GM19099 (cell line): ENCODE results near the gene SFRP5.

ENCODE experiments used
- POLR2A ChIP-seq: IDR thresholded peaks from 3 replicates; pipeline ENCODE4 v1.6.1; 2011; ENCODE audit warnings: low read depth; ENCODE audit not compliant: insufficient read length; ENCODE audit errors: extremely low read depth

SFRP5 gene

DNA sequence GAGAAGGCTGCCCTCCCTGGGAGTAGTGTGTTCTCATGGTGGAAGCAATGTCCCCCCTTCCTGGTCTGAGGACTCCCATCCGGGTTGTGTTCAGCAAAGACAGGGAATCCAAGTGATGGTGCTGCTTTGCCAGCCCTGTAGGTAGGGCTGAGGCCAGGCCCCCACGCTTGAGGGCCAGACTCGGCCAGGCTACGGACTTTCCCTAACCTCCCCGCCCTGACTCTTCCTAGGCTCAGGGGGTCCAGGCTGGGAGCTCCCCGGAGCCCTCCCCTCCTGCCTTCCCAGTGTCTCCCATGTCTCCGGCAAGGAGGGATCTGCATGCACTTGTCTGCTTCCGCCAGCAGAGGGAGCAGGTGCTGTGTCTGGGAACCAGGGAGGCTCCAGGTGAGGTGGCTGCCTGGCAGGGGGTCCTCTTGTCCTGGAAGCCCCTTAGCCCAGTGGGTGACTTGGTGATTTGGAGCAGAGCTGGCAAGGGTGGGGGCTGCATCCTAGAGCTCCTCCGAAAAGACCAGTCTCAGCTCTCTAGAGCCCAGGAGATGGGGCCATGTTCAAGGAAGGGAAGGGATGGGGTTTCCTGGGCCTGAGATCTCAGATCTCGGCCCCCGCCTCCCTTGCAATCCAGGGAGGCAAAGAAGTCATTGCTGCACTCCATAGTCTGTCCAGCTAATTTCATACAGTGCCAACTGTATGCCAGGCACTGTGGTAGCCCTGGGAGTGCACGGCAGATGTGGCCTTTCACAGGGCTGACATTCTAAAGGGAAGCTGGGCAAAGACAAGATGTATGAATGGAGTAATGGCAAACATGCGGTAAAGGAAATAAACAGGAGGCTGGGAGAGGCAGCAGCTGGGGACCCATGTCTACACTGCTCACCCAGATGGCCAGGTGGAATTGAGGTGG, 20.3 kb upstream of the SFRP5 start:
- TF ChIP-seq POLR2A, result no peak

DNA sequence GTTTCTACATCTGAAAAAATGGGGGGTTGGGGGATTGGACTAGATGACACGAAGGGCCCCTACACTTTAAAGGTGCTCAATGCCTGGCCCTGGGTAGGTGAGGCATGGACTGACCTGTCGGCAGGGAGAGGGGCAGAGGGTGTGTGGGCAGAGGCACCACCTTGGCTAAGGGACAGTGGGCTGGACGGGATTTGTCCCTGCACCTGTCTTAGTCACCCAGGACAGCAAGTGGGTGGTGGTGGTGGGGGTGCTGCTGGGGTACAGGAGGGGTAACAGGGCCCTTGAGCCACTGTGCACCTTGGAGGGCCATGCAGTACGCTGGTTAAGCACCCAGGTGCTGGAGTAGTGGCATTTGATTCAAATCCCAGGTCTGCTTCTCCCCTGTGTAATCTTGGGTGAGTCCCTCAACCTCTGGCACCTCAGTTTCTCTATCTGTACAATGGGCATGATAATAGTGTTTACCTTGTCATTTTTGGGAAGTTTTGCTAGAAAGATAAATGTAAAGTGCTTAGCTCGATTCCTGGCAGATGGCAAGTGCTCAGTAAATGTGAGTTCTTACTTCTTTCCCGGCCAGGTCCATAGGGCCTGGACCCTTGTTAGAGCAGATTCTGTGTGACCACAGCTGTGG, 18.1 kb upstream of the SFRP5 start:
- TF ChIP-seq POLR2A, result no peak

DNA sequence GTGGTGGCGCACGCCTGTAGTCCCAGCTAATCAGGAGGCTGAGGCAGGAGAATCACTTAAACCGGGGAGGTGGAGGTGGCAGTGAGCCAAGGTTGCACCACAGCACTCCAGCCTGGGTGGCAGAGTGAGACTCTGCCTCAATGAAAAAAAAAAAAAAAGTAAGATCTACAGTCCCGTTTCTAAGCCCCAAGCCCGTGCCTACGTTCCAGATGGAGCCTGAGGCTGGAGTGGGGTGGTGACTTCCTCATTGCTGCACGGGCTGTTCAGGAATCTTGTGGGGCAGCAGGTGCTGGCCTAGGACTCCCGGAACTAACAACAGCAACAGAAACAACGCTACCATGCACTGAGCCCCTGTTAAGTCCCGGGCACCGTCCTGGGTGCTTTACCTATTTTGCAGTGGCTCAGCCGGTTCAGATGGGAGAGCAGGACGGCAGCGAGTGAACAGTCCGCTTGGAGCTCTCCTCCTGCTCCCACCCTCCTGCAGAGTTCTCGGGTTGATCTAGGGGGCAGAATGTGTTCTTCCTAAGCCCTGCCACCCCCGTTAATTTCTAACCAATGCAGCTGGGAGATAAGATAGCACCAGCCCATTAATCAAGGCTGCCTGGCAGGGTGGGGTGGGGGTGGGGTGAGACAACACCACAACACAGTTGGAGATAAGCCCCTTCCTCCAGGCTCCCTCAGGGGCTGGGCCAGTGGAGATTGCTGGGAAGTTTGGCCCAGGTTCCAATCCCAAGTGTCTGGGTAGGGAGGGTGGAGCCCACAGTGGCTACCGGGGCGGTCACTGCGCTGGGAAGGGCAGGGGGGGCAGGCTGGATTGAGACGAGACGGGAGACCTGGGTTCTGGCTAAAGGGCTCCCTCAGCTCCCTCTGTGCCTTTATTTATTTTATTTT, 17.0 kb upstream of the SFRP5 start:
- no peak for TF ChIP-seq POLR2A

DNA sequence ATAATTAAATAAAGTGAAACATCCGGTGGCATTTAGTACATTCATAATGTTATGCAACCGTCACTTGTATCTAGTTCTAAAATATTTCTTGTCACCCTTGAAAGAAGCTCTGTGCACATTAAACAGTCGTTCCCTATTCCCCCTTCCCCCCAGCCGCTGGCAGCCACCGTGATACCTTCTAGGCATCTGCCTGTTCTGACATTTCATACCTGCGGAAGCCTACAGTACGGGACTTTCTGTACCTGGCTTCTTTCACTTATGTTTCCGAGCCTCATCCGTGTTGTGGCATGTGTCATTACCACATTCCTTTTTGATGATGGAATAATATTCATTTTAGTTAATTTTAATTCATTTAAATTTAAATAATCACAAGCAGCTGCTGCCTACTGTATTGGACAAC, 13.9 kb upstream of the SFRP5 start:
- TF ChIP-seq POLR2A, result no peak

DNA sequence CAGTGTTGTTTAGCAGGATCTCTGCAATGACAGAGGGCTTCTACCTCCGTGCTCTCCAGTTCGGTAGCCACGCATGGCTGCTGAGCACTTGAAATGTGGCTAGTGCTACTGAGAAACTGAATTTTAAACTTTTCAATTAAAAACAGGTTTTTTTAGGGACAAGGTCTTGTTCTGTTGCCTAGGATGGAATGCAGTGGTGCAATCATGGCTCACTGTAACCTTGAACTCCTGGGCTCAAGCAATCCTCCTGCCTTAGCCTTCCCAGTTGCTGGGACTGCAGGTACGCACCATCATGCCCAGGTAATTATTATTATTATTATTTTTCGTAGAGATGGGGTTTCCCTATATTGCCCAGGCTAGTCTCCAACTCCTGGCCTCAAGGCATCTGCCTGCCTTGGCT, 13.4 kb upstream of the SFRP5 start:
- TF ChIP-seq POLR2A, result no peak

DNA sequence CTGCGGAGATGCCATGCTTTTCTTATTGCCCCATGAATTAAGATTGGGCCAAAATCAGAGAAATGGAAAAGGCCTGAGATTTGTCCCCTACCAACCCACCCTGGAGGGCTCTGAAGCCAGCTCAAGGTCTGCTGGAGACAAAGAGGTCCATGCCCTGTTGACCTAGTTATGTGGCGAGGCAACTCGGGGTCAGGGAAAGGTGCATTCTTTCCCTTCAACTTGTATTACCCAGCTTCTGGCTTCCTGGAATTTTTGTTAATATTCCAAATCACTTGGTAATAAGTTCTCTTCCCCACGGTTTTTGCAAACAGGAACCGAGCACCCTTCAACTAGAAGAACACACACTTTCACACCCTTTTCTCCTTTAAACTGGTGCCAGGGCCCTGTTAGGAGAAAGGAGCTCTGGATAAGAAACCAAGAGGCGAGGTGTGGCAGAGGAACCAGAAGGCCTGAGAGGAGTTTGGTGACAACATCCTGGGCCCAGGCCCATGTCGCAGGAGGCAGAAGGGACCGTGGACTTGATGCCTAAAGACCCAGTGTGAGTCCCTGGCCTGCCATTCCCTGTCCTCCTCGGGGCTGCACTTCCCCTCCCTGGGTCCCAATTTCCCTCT, 12.5 kb upstream of the SFRP5 start:
- TF ChIP-seq POLR2A, result no peak

DNA sequence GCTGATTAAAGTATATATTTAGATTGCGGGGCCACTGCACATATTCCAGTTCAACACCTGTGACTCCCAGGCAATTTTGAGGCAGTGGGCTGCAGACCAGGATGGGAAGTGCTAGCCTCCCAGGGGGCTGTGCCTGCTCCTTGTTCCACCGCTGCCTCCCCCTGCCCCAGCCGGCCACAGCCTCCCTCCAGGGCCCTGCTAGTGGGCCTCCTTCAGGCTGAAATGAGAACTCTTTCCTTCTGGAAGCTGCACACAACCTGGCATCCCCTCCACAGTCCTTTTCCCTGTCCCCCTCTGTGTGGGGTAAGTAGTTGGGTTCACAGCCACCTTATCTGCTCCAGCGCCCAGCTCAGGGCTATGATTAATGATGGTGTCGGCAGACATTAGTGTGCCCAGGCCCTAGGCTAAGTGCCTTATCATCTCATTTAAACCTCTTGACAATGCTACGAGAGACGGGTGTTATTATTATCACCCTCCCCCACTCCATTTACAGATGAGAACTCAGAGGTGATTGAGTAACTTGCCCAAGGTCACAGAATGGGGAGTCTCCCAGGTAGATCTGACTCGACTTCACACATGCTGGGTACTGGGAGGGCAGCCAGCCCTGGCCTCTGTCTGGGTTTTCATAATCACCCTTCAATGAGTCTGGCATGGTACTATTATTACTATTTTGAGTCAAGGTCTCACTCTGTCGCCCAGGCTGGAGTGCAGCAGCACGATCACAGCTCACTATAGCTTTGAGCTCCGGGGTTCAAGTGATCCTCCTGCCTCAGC, 10.8 kb upstream of the SFRP5 start:
- no peak for TF ChIP-seq POLR2A

DNA sequence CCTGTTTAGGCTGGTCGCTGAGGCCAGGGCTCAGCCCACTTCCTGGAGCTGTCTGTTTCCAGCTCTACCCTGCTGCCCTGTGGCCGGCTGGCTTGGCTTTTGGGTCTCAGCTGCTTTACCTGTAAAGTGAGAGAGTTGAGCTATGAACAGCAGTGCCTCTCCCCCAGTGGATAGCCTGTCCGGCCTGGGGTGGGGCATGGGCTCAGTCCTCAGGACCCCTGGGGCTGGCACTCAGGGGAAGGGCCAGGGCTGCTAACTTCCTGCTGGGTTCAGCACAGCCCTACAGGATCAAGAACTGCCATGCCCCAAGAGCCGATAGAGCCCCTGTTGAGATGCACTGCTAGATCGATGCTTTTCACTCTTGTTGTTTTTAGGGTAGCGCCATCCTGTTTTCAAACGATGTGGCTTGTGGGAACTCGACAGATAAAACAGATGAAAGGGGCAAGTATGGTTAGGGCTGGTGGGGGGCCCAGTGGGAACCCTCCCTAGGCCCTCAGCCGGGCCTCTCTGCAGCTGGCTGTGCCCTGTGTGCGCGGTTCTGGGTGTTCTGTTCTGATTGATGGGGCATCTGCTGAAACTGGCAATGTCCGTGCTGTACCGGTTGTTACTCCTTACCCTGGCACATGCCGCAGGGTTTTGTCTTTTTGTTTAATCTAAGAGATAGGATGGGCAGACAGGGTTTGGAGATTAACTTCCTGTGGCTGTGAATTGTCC, 10.0 kb upstream of the SFRP5 start:
- no peak for TF ChIP-seq POLR2A

DNA sequence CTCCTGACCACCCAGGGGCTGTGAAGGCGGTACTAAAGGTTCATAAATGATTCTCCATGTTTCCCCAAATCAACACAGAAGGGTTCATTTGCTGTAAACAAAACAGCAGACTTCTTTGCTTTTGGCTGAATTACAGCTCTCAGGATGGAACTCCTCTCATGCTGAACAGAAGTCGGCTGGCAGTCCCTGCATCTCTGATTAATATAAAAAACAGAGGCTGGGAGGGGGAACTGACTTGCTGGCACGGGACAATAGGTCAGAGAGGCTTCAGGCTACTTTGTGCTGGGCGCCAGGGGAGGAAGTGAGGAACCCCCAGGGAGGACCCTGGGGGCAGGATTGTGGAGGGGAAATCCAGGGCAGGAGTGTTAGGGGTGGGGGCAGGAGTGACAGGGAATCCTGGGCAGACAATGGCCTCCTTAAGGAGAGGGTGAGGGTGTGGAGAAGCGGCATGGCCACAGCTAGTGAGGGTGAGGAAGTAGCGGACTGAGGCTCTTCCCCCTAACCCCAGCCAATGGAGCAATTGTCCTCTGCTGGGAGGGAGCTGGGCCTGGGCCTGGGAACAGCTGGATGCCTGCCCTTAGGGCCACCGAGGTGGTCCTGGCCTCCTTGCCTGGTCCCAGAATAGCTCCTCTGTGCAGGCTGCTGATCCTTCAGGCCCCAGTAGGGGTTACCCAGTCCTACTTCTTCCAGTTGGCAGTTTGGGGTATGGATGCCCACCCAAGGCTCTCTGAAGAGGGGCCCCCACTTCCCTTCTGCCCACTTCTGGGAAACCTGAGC, 9.2 kb upstream of the SFRP5 start:
- no peak for TF ChIP-seq POLR2A

DNA sequence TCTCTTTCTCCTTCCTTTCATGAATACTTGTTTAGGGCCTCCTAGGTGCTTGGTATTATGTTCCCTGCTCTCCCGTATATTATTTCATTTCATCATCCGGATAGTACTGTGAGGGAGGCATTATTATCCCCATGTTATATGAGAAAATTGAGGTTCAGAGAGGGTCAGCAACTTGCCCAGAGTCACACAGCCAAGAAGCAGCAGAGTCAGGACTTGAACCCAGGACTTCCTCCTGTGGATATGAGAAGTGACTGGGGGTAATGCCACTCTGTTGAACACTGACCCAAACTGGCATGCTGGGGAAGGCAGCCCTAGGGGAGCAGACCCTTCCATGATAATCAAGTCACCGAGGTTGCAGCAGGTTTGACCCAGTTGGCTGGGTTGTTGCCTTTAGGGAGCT, 8.2 kb upstream of the SFRP5 start:
- no peak for TF ChIP-seq POLR2A

DNA sequence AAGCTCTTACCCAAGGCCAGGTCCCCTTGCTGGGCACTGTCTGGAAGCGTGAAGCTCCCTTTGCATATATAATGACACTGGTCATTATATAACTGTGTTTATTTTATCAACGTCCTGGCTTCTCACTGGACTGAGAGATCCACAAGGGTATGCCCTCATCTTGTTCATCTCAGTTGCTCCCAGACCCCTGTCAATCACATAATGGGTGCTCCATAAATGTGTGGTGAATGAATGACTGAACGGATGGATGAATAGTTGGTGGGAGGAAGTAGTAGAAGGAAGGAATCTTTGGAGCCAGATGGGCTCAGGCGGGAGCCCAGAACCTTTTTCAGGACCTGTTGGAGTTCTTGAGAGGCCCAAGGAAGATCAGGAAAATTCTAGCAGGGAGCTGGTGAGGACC, 7.7 kb upstream of the SFRP5 start:
- no peak for TF ChIP-seq POLR2A

DNA sequence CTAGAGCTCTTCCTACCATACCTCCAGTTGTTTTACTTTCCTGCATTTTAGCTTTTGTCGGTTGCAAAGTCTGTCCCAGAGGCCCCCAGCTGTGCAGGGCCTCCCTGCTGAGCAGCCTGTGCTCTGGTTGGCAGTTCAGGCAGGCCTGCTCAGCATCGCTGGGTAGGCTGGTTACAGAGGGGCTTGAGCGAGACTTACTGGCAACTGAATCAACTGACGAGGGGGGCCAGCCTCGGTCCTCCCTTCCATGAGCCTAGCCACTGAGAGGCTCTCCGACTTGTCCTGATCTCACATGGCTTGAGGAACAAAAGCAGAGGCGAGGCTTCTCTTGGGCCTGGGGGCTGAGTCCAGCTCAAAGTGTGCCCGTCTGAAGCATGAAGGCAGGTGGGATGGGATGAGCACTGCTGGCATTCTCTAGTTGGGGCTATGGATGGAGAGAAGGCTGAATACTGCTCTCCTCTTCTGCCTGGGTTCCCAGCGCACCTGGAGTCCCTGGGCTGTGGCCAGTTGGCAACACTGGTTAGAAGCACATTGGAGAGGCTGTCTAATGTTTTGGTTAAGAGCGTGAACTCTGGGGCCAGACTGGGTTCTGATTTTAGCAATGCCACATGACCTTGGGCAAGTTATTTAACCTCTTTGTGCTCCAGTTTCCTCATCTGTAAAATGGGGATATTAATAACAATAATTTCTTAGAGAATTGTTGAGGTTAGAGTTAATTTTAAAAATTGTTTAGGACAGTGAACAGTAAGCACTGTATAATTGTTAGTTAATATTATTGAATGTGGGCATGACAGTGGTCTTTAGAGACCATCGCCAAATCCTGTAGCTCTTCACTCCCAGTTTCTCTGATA, 6.9 kb upstream of the SFRP5 start:
- no peak for TF ChIP-seq POLR2A

DNA sequence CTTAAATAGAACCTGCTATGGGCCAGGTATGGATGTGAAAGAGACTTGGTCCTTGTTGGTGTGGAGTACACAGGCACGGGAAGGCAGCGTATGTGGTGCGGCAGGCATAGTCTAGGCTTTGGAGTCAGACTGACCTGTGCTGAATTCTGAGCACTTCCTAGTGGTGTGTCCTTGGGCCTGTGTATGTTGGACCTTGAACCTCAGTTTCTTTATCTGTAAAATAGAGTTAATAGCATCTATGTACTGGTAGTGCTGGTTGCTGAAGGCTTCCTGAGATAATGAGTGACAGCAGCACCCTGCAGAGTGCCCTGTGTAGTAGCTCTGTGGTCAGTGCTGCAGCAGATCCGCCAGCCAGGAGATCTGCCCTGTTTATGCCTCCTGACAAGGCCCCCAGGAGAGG, 5.3 kb upstream of the SFRP5 start:
- no peak for TF ChIP-seq POLR2A
